MG63 (cell line): ENCODE measurements around the gene CLK1. TPM values are rescaled to one million over a fixed set of nuclear protein-coding genes. Genes with fewer than 3 reads are reported as not detected.
"Not testable (repeated sequence)": the region's sequence is repeated elsewhere in the genome, so short reads cannot be mapped to it uniquely, and the experiment has no call there.

Experiments
- DNase-seq: peaks from one replicate; pipeline ENCODE4 v3.0.0-alpha.2; 2020
- H3K27me3 ChIP-seq: fragments of 250-450 bp; sonication (Bioruptor Pico); 2 replicates; pipeline ENCODE4 v1.5.1; 2020; ENCODE audit warnings: mild to moderate bottlenecking, moderate library complexity
- H3K36me3 ChIP-seq: fragments of 250-450 bp; sonication (Bioruptor Pico); 2 replicates; pipeline ENCODE4 v1.5.1; 2020; ENCODE audit warnings: mild to moderate bottlenecking, moderate library complexity
- H3K4me3 ChIP-seq: fragments of 250-450 bp; sonication (Bioruptor Pico); 2 replicates; pipeline ENCODE4 v1.5.1; 2020; ENCODE audit warnings: mild to moderate bottlenecking, moderate library complexity
- H3K9me3 ChIP-seq: fragments of 250-450 bp; sonication (Bioruptor Pico); 2 replicates; pipeline ENCODE4 v1.5.1; 2020; ENCODE audit warnings: mild to moderate bottlenecking, moderate library complexity
- total RNA-seq: library from RNA; depleted of rRNA; stranded (reverse); fragments of >200 nt; shearing (Covaris generic); gene quantifications from 2 replicates; pipeline ENCODE4 v1.2.3, GENCODE V29; 2014; ENCODE audit warnings: low replicate concordance; rRNA removed

CLK1 gene
- total RNA-seq = 22.9 and 42.9 TPM in 2 replicates

- DNase-seq = peak; percentile 96
- Histone ChIP-seq H3K27me3 (no peaks in the 10 kb centered on the region), H3K36me3 (peaks cover 44% of the 10 kb centered on the region), H3K4me3 (peak within 1 kb of the TSS; percentile 100), H3K9me3 (no peaks in the 10 kb centered on the region)
Observed at GRCh38 chr2:200864176-200865034, at the start of gene CLK1. Gene CLK1, minus strand, starts transcription at chr2:200864658. Its CDS starts 2,796 bp downstream, at chr2:200861862.

GRCh38 chr2:200913654-200914053 lies 49.2 kb upstream of the CLK1 start:
- H3K4me3 ChIP-seq = no peak overlapping the region
- no peaks in the 10 kb centered on the region for H3K9me3 ChIP-seq
- H3K27me3 ChIP-seq = no peaks in the 10 kb centered on the region
- DNase-seq = peak; percentile 9
- H3K36me3 ChIP-seq = peaks cover 46% of the 10 kb centered on the region

- Histone ChIP-seq H3K27me3 (no peaks in the 10 kb centered on the region), H3K36me3 (peaks cover 48% of the 10 kb centered on the region), H3K4me3 (no peak overlapping the region), H3K9me3 (no peaks in the 10 kb centered on the region)
- no peak for DNase-seq
Observed at GRCh38 chr2:200909958-200910357, 45.5 kb upstream of the CLK1 start.

GRCh38 chr2:200905618-200906296 lies 41.3 kb upstream of the CLK1 start:
- peak; percentile 67 for DNase-seq
- Histone ChIP-seq H3K27me3 (no peaks in the 10 kb centered on the region), H3K36me3 (peaks cover 35% of the 10 kb centered on the region), H3K4me3 (no peak overlapping the region), H3K9me3 (no peaks in the 10 kb centered on the region)

- no peak overlapping the region for H3K4me3 ChIP-seq
- H3K9me3 ChIP-seq = no peaks in the 10 kb centered on the region
- peaks cover 43% of the 10 kb centered on the region for H3K36me3 ChIP-seq
- no peaks in the 10 kb centered on the region for H3K27me3 ChIP-seq
- DNase-seq = peak; percentile 60
Observed at GRCh38 chr2:200901459-200902072, 37.1 kb upstream of the CLK1 start.

GRCh38 chr2:200899482-200899881 lies 35.0 kb upstream of the CLK1 start:
- Histone ChIP-seq H3K4me3 (no peak overlapping the region), H3K9me3 (no peaks in the 10 kb centered on the region), H3K27me3 (no peaks in the 10 kb centered on the region), H3K36me3 (peaks cover 50% of the 10 kb centered on the region)
- no peak for DNase-seq

GRCh38 chr2:200888704-200889625 lies 24.5 kb upstream of the CLK1 start, which contains the start of the genes NIF3L1 and PPIL3:
Gene NIF3L1, plus strand, starts transcription at chr2:200889371. Its CDS starts 2,573 bp downstream, at chr2:200891944.
Gene PPIL3, minus strand, starts transcription at chr2:200889077. Its CDS starts 1,462 bp downstream, at chr2:200887615.
- peak; percentile 98 for DNase-seq
- no peaks in the 10 kb centered on the region for H3K27me3 ChIP-seq
- peaks cover 21% of the 10 kb centered on the region for H3K36me3 ChIP-seq
- no peaks in the 10 kb centered on the region for H3K9me3 ChIP-seq
- peak within 1 kb of the TSS; percentile 85 for H3K4me3 ChIP-seq

- H3K4me3 ChIP-seq, DNase-seq, H3K27me3 ChIP-seq, H3K9me3 ChIP-seq: not testable (repeated sequence)
- peaks cover 48% of the 10 kb centered on the region for H3K36me3 ChIP-seq
Observed at GRCh38 chr2:200881715-200882249, 17.3 kb upstream of the CLK1 start.

- no peaks in the 10 kb centered on the region for H3K9me3 ChIP-seq
- DNase-seq = no peak
- no peak overlapping the region for H3K4me3 ChIP-seq
- no peaks in the 10 kb centered on the region for H3K27me3 ChIP-seq
- peaks cover 33% of the 10 kb centered on the region for H3K36me3 ChIP-seq
Observed at GRCh38 chr2:200878289-200878880, 13.9 kb upstream of the CLK1 start.

GRCh38 chr2:200877443-200877842 lies 13.0 kb upstream of the CLK1 start:
- no peak for DNase-seq
- Histone ChIP-seq H3K36me3 (peaks cover 31% of the 10 kb centered on the region), H3K4me3 (no peak overlapping the region), H3K9me3 (no peaks in the 10 kb centered on the region), H3K27me3 (no peaks in the 10 kb centered on the region)

GRCh38 chr2:200873560-200873959 lies 9.1 kb upstream of the CLK1 start:
- H3K27me3 ChIP-seq = no peaks in the 10 kb centered on the region
- no peak overlapping the region for H3K4me3 ChIP-seq
- no peaks in the 10 kb centered on the region for H3K9me3 ChIP-seq
- peaks cover 11% of the 10 kb centered on the region for H3K36me3 ChIP-seq
- no peak for DNase-seq

GRCh38 chr2:200871151-200871550 lies 6.7 kb upstream of the CLK1 start:
- DNase-seq = no peak
- no peaks in the 10 kb centered on the region for H3K27me3 ChIP-seq
- peaks cover 11% of the 10 kb centered on the region for H3K36me3 ChIP-seq
- no peak overlapping the region for H3K4me3 ChIP-seq
- H3K9me3 ChIP-seq = no peaks in the 10 kb centered on the region

GRCh38 chr2:200869014-200869413 lies 4.6 kb upstream of the CLK1 start:
- no peak overlapping the region for H3K4me3 ChIP-seq
- no peaks in the 10 kb centered on the region for H3K9me3 ChIP-seq
- H3K36me3 ChIP-seq = peaks cover 14% of the 10 kb centered on the region
- no peak for DNase-seq
- no peaks in the 10 kb centered on the region for H3K27me3 ChIP-seq

GRCh38 chr2:200863782-200864175 lies 679 bp downstream of the CLK1 start:
- Histone ChIP-seq H3K36me3 (peaks cover 50% of the 10 kb centered on the region), H3K4me3 (peak overlapping the region; percentile 100), H3K9me3 (no peaks in the 10 kb centered on the region), H3K27me3 (no peaks in the 10 kb centered on the region)
- no peak for DNase-seq

GRCh38 chr2:200862532-200863000 lies 1.9 kb downstream of the CLK1 start:
- H3K9me3 ChIP-seq = no peaks in the 10 kb centered on the region
- peak; percentile 40 for DNase-seq
- peak overlapping the region; percentile 100 for H3K4me3 ChIP-seq
- H3K36me3 ChIP-seq = peaks cover 62% of the 10 kb centered on the region
- no peaks in the 10 kb centered on the region for H3K27me3 ChIP-seq
